ENCODE data around the gene CHAF1A. TPM values are rescaled to one million over a fixed set of nuclear protein-coding genes. Genes with fewer than 3 reads are reported as not detected.

Gene CHAF1A
- total and polyA plus RNA-seq, 2 of the 8 experiments (the other 6 are each of a cell fraction or from before 2014, with no cell fraction given), result 122 to 147 TPM

DNA sequence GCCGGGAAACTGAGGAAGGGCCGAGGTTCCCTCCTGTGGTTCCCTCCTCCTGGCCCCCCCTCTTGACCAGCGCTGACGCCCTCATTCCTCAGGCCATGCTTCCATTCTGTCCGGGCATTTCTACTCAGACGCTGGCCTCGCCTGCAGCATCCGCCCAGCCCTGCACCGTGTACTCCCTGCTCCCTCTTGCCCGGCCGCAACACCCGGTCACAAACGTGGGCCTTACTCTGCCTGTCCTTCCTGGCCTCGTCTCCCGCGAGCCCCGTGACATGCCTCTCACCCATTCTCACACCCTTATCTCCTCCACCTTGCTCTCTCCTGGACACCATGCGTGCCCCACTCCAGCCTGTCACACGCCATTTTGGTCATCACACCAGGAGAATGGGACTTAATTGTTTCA, 80.9 kb downstream of the CHAF1A start:
- Histone ChIP-seq H2AK5ac (ENCODE audit: low read depth, low read length) (no peak overlapping the region), H3K79me1 (ENCODE audit: low read depth, low read length) (peaks cover 4% of the 10 kb centered on the region), H4K91ac (replicated peaks; ENCODE audit: insufficient read length, low read length) (no peak overlapping the region), H2AFZ (ENCODE audit: low read length) (no peak overlapping the region), H3K4ac (replicated peaks; ENCODE audit: insufficient read length, low read depth, low read length) (no peak overlapping the region), H3K4me1 (replicated peaks in 1 of 4; ENCODE audit: control insufficient read depth in 3 of 4, insufficient read depth in 4 of 4, low read length in 3 of 4) (no peaks in the 10 kb centered on the region), H3K18ac (ENCODE audit: extremely low read depth, low read length) (no peak overlapping the region), H4K8ac (ENCODE audit: extremely low read depth, insufficient read depth, low read length) (no peak overlapping the region), H2BK15ac (ENCODE audit: low read length) (no peak overlapping the region), H2BK5ac (ENCODE audit: low read depth, low read length) (no peak overlapping the region), H3K36me3 (ENCODE audit: control insufficient read depth in 2 of 4, insufficient read depth in 4 of 4, low read length in 3 of 4) (peaks cover 2 to 26% (median 7%) of the 10 kb centered on the region in 4 experiments; a peak in 7 of 8 replicates), H3K9me3 (ENCODE audit: insufficient read depth in 2 of 2, low read depth in 1 of 2, low read length in 1 of 2) (no peaks in the 10 kb centered on the region), H3K4me3 (ENCODE audit: extremely low read depth in 1 of 4, insufficient read depth in 2 of 4, low read depth in 3 of 4, low read length in 4 of 4) (no peak overlapping the region), H2BK20ac (ENCODE audit: low read length) (no peak overlapping the region), H4K5ac (ENCODE audit: insufficient read length, low read depth, low read length) (no peak overlapping the region), H3K27ac (ENCODE audit: low read depth, low read length) (no peak overlapping the region), H3K56ac (replicated peaks; ENCODE audit: insufficient read length, low read depth, low read length) (no peak overlapping the region), H3K27me3 (replicated peaks in 1 of 4; ENCODE audit: control insufficient read depth in 3 of 4, extremely low read depth in 1 of 4, insufficient read depth in 3 of 4, low read length in 3 of 4) (no peaks in the 10 kb centered on the region), H3K79me2 (ENCODE audit: control insufficient read depth in 1 of 2, insufficient read depth in 2 of 2, low read length in 2 of 2) (no peaks in the 10 kb centered on the region), H3K14ac (ENCODE audit: insufficient read length) (no peak overlapping the region), H2BK12ac (ENCODE audit: low read depth, low read length) (no peak overlapping the region), H3K23me2 (ENCODE audit: low read depth, low read length) (no peaks in the 10 kb centered on the region), H3K9ac (replicated peaks in 1 of 4; ENCODE audit: extremely low read depth in 1 of 4, low read depth in 3 of 4, low read length in 3 of 4) (no peak overlapping the region), H2BK120ac (replicated peaks; ENCODE audit: low read depth, low read length) (no peak overlapping the region), H3K4me2 (ENCODE audit: insufficient read depth in 1 of 2, low read depth in 2 of 2, low read length in 2 of 2) (no peak overlapping the region), H3K23ac (ENCODE audit: insufficient read length) (no peak overlapping the region), H4K20me1 (replicated peaks in 1 of 2; ENCODE audit: control insufficient read depth in 1 of 2, insufficient read depth in 2 of 2, low read length in 2 of 2) (peaks cover 4 to 16% of the 10 kb centered on the region in 2 experiments)
- TF ChIP-seq BACH1 (IDR thresholded peaks at IDR 0.05; ENCODE audit: low read length), result no peak
- FAIRE-seq, result no peak
- ChIA-PET POLR2A (ENCODE audit: partially characterized antibody) (interaction anchor here (1.1 to 1.8 kb wide), 3 partner anchors 9 to 19 kb away, joined by 3 to 8 read pairs (median 6); no protein-coding TSS in a partner anchor), CTCF (ENCODE audit: partially characterized antibody) (interaction anchor here (0.8 kb wide), 1 partner anchor 217 kb away, joined by 4 read pairs; no protein-coding TSS in a partner anchor)
- DNase-seq (ENCODE audit: low read depth in 1 of 2, low spot score in 2 of 2), result no peak
- WGBS, 2 experiments (ENCODE audit: extremely low coverage in 1 of 2, insufficient coverage in 1 of 2, insufficient read length in 1 of 2, insufficient replicate concordance in 2 of 2, low coverage in 1 of 2, low lambda C conversion rate in 2 of 2, missing lambda C conversion rate in 1 of 2), result 95% methylated on average over 19 of the region's 19 CpGs; no CpG with 5 or more reads in 1 of the 2 experiments
